Mucosa of rectum (tissue), 2 donors: ENCODE measurements around the gene HSFX2.
"Not testable (repeated sequence)": the region's sequence is repeated elsewhere in the genome, so short reads cannot be mapped to it uniquely, and the experiment has no call there.

Experiments used
- H3K27ac ChIP-seq, 2 donors: one replicate each; pipeline ENCODE4 v1.7.0; 2013; ENCODE audit warnings: inconsistent platforms in 2 of 2, low read depth in 2 of 2, low read length in 2 of 2
- H3K27me3 ChIP-seq, 2 donors: one replicate each; pipeline ENCODE4 v1.7.0; 2013; ENCODE audit warnings: low read length in 2 of 2; ENCODE audit not compliant: control insufficient read depth in 2 of 2, insufficient read depth in 2 of 2
- H3K36me3 ChIP-seq, 2 donors: one replicate each; pipeline ENCODE4 v1.7.0; 2013; ENCODE audit warnings: low read length in 2 of 2; ENCODE audit not compliant: control insufficient read depth in 2 of 2, insufficient read depth in 2 of 2
- H3K4me1 ChIP-seq, 2 donors: one replicate each; pipeline ENCODE4 v1.7.0; 2013; ENCODE audit warnings: low read length in 2 of 2, mild to moderate bottlenecking in 1 of 2; ENCODE audit not compliant: control insufficient read depth in 2 of 2, insufficient read depth in 2 of 2
- H3K4me3 ChIP-seq, 2 donors: one replicate each; pipeline ENCODE4 v1.7.0; 2013; ENCODE audit warnings: low read length in 2 of 2
- H3K9ac ChIP-seq, 2 donors: one replicate each; pipeline ENCODE4 v1.7.0; 2013; ENCODE audit warnings: low read length in 2 of 2, low read depth in 1 of 2, mild to moderate bottlenecking in 1 of 2
- H3K9me3 ChIP-seq, 2 donors: one replicate each; pipeline ENCODE4 v1.7.0; 2013; ENCODE audit warnings: low read length in 2 of 2; ENCODE audit not compliant: control insufficient read depth in 2 of 2
- donor health status: healthy.
- donor health status: Normal muscosa, but diverticular disease.

Gene HSFX2

GRCh38 chrX:149629730-149630387, 34.7 kb upstream of the HSFX2 start:
- Histone ChIP-seq H3K36me3 (no peaks in the 10 kb centered on the region), H3K4me1 (peaks cover 0 to 10% of the 10 kb centered on the region in 2 donors), H3K9me3 (no peaks in the 10 kb centered on the region), H3K4me3 (peak overlapping the region in 1 of 2 donors; percentile 71), H3K27ac (no peak overlapping the region), H3K27me3 (no peaks in the 10 kb centered on the region), H3K9ac (peak overlapping the region in 1 of 2 donors; percentile 9)

DNA sequence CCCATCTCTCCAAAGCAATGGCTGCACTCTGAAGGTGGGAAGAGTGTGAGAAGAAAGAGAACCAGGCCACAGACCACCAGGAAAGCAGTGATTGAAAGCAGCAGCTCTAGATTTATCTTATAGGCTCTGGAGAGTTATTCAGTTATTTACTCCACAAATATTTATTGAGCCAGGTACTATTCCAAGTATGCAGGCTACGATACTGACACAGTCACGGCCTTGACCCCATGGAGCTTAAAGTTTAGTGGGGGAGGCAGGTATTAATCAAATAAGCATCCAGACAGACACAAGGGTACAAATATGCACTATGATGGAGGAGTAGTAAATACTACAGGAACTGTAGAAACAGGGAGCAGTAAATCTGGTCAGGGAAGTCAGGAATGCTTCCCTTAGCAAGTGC, 33.7 kb upstream of the HSFX2 start:
- no peak overlapping the region for H3K4me3 ChIP-seq
- H3K9me3 ChIP-seq: no peaks in the 10 kb centered on the region
- H3K27me3 ChIP-seq: no peaks in the 10 kb centered on the region
- no peak overlapping the region for H3K9ac ChIP-seq
- peaks cover 0 to 10% of the 10 kb centered on the region in 2 donors for H3K4me1 ChIP-seq
- H3K36me3 ChIP-seq: no peaks in the 10 kb centered on the region
- H3K27ac ChIP-seq: no peak overlapping the region

DNA sequence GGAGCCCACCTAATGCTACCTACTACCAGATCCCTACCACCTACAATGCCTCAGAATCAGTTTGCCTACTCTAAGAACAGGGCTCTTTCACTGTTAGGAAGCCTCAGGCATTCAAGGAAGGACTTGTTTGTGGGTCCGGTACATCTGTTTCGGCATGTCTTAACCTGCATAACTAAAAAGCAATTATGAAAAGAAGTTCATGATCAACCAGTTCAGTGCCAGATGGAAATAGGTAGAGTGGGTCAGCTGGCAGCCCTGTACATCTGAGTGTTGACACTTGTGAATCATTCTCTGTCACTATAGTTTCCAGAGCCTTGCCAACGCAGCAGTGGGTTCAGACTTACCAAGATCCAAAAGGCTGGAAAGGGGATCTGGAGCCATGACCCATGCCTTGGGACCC, 33.2 kb upstream of the HSFX2 start:
- no peaks in the 10 kb centered on the region for H3K36me3 ChIP-seq
- H3K9me3 ChIP-seq: no peaks in the 10 kb centered on the region
- H3K27ac ChIP-seq: no peak overlapping the region
- no peak overlapping the region for H3K9ac ChIP-seq
- peaks cover 0 to 10% of the 10 kb centered on the region in 2 donors for H3K4me1 ChIP-seq
- no peak overlapping the region for H3K4me3 ChIP-seq
- H3K27me3 ChIP-seq: no peaks in the 10 kb centered on the region

GRCh38 chrX:149626829-149627228, 31.7 kb upstream of the HSFX2 start:
- H3K36me3 ChIP-seq, H3K27me3 ChIP-seq, H3K27ac ChIP-seq, H3K9ac ChIP-seq, H3K9me3 ChIP-seq, H3K4me3 ChIP-seq: not testable (repeated sequence)
- peaks cover 0 to 10% of the 10 kb centered on the region in 2 donors for H3K4me1 ChIP-seq

DNA sequence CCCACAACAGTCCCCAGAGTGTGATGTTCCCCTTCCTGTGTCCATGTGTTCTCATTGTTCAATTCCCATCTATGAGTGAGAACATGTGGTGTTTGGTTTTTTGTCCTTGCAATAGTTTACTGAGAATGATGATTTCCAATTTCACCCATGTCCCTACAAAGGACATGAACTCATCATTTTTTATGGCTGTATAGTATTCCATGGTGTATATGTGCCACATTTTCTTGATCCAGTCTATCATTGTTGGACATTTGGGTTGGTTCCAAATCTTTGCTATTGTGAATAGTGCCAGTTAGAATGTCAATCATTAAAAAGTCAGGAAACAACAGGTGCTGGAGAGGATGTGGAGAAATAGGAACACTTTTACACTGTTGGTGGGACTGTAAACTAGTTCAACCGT, 24.5 kb upstream of the HSFX2 start:
- H3K27ac ChIP-seq, H3K9me3 ChIP-seq, H3K36me3 ChIP-seq, H3K9ac ChIP-seq, H3K27me3 ChIP-seq, H3K4me1 ChIP-seq, H3K4me3 ChIP-seq: not testable (repeated sequence)

DNA sequence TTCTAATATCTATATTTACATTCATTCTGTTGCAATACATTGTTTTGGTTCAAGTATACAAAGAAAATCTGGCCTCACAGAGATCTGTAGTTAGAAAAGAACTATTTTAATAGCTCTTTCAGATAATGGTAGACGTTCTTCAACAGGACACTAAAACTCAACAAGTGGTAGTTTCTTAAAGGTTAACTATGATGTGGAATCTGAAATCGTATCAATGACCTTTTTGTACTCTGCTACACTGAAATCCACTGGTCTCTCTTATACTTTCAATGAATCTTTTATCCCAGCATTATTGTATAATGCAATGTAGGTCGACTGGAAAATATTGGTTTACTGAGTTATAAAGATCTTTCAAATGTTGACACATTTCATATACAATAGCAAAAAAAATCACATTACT, 23.8 kb upstream of the HSFX2 start:
- Histone ChIP-seq H3K36me3 (no peaks in the 10 kb centered on the region), H3K4me1 (no peaks in the 10 kb centered on the region), H3K4me3 (no peak overlapping the region), H3K9me3 (no peaks in the 10 kb centered on the region), H3K9ac (no peak overlapping the region), H3K27me3 (no peaks in the 10 kb centered on the region), H3K27ac (no peak overlapping the region)

DNA sequence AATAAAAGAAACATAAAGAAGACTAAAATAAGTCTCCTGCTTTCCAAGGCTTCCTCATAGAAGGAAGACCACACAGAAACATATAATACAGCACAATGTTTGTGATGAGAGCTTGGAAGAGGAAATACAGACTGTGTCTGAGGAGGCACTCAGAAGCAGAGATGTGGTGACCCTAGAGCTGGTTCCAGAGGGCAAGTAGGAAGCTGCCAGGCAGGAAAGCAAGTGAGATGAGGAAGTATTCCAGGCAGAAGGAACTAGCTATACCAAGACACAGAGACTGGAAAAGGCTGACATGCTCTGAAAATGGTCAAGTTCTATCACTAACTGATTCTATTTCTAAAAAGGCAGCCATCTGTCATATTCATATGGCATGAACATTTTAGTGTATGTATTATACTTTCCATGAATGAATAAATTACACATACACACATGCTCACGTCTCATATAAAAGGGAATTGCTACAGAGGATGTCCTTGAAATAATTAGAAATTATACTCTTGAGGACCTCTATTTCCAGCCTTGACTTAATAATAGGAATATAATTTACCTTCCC, 16.6 kb upstream of the HSFX2 start:
- Histone ChIP-seq H3K36me3 (no peaks in the 10 kb centered on the region), H3K27ac (no peak overlapping the region), H3K4me1 (no peaks in the 10 kb centered on the region), H3K9ac (no peak overlapping the region), H3K4me3 (no peak overlapping the region), H3K9me3 (no peaks in the 10 kb centered on the region), H3K27me3 (no peaks in the 10 kb centered on the region)

DNA sequence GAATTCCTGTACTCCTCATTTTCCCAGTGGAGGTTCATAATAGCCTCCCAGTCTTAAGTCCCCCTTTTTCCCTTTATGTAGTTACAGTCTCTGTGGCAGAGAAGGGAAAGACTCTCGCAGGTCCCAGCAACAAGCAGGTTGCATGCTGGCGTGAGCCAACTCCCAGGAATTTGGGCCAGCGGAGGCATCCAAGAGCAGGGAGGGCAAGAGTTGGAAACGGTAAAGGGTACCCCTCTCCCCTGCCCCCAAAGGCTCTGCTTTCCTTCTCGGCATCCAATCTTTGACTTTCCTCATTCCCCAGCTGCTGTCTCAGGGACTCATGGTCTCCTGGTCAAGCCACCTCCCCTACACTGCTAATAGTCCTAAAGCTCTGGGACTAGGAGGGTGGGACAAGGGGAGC, 15.4 kb upstream of the HSFX2 start:
- no peaks in the 10 kb centered on the region for H3K27me3 ChIP-seq
- peaks cover 0 to 6% of the 10 kb centered on the region in 2 donors for H3K36me3 ChIP-seq
- H3K4me1 ChIP-seq: no peaks in the 10 kb centered on the region
- H3K9ac ChIP-seq: no peak overlapping the region
- no peaks in the 10 kb centered on the region for H3K9me3 ChIP-seq
- no peak overlapping the region for H3K4me3 ChIP-seq
- H3K27ac ChIP-seq: no peak overlapping the region

DNA sequence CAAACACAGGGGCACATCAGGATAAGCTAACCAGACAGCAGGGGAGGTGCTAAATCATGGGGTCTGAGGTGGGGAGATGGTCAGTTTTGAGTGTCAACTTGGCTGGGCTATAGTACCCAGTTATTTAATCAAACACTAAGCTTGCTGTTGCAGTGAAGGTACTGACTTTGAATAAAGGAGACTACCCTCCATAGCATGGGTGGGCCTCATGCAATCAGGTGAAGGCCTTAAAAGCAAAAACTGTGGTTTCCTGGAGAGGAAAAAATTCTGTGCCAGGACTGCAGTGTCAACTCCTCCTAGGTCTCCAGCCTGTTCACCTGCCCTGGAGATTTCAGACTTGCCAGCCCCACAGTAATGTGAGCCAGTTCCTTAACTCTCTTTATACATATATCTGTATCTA, 12.6 kb upstream of the HSFX2 start:
- Histone ChIP-seq H3K4me3 (no peak overlapping the region), H3K36me3 (peaks cover 6% of the 10 kb centered on the region in 2 donors), H3K9ac (no peak overlapping the region), H3K9me3 (no peaks in the 10 kb centered on the region), H3K4me1 (no peaks in the 10 kb centered on the region), H3K27ac (no peak overlapping the region), H3K27me3 (no peaks in the 10 kb centered on the region)

GRCh38 chrX:149605248-149605885, 10.3 kb upstream of the HSFX2 start:
- H3K4me3 ChIP-seq, H3K27me3 ChIP-seq, H3K27ac ChIP-seq, H3K9ac ChIP-seq, H3K36me3 ChIP-seq, H3K4me1 ChIP-seq, H3K9me3 ChIP-seq: not testable (repeated sequence)
